Activated CD8-positive, alpha-beta memory T cell treated with anti-CD3 and anti-CD28 coated beads, Interleukin-2, amount 10 ng/mL, durations not matched to agents 7 days and 5 days (primary cell): ENCODE results near the gene NMNAT2. TPM values are rescaled to one million over a fixed set of nuclear protein-coding genes. Genes with fewer than 3 reads are reported as not detected.

Source experiments
- total RNA-seq, 2 experiments: library from RNA; stranded (reverse); gene quantifications; one replicate each; pipeline ENCODE4 v1.2.3, GENCODE V29; 2021

NMNAT2 gene
- total RNA-seq, 2 experiments from 2014 or later, result not detected

Other genes with a start within 250 kb of the NMNAT2 start
- gene LAMC2, start 232.1 kb downstream of the NMNAT2 start, total RNA-seq, result not detected
- gene SMG7, start 54.1 kb upstream of the NMNAT2 start, total RNA-seq, result 10 to 100 TPM; 80.2 to 87.8 TPM
- gene NCF2, start 172.1 kb upstream of the NMNAT2 start, total RNA-seq, result 1 to 10 TPM; 6.0 to 9.8 TPM
- 100 to 1,000 TPM; 205 to 216 TPM for gene ARPC5, start 217.4 kb upstream of the NMNAT2 start, total RNA-seq
- gene APOBEC4, start 234.9 kb upstream of the NMNAT2 start, total RNA-seq, result not detected